HG03135 (cell line): Measurements from ENCODE around the gene SLIT3.

Source experiments
- ATAC-seq: cut with Tn5 transposase; IDR thresholded peaks from one replicate; pipeline ENCODE4 v1.9.1; 2021; ENCODE audit warnings: mild to moderate bottlenecking, moderate library complexity; ENCODE audit not compliant: unreplicated experiment

The SLIT3 gene

DNA sequence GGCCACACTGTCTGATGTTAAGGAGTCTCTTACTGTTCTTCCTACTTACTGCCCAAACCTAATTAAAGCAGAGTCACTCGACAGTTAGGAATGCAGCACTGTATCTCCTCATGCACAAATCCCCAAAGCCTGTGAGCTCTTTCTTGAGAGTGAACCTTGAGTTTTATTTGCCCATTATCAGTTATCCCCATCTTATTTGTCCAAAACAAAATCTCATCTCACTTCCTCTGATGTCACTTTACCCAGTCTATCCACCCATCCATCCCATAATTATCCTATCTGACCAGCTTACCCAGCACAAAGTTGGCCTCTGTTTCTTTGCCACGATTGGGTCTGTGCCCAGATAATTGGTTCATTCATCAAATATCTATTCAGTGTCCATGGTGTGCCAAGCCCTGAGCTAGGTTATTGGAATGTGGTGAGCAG, 250.8 kb downstream of the SLIT3 start:
- no peak for ATAC-seq

DNA sequence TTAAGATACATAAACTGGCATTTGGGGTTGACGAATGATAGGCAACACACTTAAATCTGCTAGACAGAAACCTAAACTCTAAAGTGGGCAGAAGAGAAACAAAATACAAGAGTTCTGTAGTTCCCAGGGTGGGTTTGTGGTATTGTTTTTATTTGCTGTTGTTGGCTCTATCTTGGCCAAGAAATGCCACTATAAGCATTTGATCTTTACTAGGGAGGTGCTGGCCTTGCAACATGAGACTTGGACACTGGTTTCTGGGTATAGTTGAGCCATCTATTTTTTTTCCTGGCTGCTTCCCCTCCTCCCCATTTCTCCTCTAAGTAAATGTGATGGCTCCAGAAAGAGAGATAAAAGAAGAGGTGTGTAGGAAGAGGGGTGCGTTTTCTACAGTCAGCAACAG, 251.2 kb downstream of the SLIT3 start:
- no peak for ATAC-seq

DNA sequence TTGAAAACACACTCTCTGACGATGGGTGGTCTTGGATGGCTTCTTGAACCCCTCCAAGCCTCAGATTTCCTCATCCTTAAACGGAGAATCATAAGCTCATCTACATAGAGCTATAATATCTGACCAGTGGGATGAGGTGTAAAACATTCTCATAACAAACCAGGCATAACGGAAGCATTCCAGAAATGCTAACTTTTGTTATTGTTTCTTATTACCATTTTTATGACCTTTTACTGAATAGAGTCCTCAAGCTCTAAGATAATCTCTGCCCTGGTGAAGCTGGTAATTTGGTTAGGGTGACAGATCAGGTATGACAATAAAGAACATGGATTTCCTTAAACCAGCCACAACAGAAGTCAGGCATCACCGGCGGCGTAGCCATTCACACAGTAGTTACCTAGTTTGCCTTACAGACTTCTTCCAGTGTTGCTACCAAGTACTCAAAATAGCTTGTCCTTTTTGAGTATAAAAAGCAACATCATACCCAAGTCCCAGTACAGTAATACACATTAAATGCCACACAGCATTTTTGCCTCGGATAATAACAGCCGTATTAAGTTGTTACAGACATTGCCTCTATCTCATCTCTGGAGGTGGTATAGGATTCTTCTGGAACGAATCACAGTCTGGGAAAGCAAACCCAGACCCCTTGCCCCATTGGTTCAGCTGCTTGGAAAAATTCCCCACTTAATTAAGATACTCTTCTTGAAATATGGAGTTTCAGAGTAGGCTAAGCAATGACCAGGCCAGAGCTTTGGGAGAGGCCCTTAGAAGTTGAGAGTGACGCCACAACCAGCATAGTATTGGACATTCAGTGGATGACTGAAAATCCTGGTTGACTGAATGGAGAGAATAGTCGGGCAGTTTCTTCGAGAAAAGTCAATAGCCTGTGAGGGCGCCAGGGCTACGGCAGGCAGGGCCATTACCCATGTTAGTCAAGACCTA, 252.5 kb downstream of the SLIT3 start:
- ATAC-seq = no peak

DNA sequence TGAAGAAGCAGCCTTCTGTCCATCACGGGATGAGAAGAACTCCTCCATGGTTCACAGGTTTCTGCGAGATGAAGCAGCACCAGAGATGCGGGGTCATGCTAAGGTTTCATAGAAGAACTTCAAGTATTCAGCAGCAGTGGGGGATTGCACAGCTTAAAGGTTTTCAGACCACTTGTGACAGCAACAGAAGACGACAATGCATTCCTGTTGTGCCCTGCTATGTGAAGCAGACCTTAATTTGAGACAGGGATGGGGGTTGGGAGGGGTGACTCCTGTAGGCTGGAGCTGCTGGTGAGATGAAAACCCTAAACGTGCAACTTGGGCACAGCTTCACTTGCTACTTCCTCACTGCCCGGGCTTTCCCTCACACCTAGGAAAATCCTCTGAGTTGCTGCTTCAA, 256.0 kb downstream of the SLIT3 start:
- ATAC-seq = no peak

DNA sequence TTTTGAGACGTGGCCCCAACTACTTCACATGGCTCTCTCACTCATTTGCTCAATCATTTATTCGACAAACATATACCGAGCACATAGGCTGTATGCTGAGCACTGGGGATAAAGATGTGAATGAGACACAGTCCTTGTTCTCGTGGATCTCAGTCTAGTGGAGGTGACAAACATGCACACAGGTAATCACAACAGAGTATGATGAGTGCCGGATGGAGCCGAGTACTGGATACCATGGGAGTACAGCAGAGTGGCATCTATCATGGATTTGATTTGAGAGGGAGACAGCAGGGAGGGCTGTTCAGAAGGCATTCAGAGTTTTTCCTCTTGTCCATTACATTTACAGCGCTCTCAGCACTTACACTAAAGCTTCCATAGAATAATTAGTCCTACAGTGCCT, 259.8 kb downstream of the SLIT3 start:
- no peak for ATAC-seq

DNA sequence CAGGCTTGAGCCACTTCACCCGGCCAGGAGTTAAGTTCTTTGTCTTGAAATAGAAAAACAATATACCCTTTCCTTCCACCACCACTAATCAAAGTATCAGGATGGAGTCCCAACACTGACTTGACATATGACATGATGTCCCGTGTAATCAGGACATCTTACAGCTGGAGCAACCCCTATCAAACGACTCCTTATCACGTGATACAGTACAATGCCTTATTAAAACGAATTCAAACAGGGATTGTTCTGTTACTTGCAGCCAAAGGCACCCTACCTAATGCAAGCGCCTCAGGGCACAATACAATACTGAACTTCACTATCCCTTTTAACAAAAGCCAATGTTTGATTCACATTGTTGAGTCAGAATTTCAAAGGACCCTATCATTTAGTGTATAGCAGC, 261.3 kb downstream of the SLIT3 start:
- no peak for ATAC-seq

DNA sequence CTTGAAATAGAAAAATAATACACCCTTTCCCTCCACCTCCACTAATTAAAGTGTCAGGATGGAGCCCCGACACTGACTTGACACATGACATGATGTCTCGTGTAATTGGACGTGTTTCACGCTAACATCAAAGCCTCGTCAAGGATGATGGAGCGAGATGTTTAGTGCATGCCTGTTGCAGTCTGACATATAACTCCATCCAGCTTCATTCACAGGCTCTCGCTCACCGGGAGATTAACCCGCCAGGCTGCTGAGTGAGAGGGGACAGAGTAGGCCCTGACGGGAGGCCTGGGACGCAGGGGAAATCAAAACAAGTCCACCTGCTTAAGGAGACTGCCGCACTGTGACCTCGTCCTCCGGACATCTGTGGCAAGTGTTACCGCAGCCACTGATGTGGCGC, 263.5 kb downstream of the SLIT3 start:
- ATAC-seq = no peak

DNA sequence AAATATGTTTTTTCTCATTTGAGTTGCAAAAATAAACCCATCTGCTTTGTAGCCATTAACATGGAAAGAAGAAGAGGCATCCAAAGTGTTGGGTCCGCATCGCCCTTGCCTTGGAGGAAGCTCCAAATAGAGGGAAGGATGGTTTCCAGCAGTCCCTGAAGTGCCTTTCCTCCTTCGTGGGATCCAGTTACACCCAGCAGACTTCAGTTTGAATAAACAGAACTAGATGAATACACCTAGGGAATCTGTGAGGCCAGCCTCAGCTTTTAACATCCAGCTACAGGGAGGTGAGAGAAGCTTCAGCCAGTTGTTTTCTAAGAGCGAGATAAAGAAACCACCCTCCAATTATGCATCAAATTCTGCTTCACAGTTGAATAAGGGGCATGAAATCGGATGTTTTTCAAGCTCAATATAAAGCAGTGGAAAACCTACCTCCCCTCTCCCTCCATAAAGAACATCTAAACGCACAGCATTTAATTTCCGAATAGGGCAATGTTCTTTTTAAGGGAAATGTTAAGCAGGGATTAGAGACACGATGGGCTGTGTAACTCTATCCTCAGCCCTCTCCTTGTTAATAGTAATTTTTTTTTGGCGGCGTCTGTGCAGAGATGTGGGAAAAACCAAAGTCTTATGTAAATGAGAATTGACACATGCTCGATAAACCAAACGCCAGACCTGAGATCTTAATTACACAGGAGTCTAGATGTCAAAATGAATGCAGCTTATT, 264.7 kb downstream of the SLIT3 start:
- no peak for ATAC-seq

DNA sequence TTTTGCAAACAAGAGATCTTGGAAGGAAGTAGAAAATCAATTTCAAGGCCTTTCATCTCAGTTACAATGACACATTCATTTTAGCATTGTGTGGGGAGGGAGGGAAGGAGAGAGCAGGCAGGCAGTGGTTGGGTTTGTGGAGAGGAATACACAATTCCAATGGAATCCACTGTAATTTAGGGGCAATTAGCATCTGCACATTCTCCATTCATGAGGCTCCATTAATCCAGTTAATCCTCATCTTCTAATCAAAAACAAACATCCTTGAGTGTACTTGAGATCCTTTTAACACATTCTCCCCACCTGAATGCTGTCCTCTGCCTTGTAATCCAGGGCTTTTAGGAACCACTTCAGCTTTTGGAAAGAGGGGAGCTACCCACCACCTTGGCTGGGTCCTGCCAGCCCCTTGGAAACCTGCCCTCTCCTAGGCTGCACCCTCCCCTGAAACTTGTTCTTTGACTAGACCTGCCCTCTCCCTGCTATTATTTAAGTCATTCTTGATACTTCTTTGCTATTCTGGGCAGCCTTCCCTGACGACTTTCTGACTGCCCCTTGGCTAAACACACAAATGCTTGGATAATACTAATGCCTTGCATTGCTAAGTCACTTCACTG, 271.2 kb downstream of the SLIT3 start:
- no peak for ATAC-seq

DNA sequence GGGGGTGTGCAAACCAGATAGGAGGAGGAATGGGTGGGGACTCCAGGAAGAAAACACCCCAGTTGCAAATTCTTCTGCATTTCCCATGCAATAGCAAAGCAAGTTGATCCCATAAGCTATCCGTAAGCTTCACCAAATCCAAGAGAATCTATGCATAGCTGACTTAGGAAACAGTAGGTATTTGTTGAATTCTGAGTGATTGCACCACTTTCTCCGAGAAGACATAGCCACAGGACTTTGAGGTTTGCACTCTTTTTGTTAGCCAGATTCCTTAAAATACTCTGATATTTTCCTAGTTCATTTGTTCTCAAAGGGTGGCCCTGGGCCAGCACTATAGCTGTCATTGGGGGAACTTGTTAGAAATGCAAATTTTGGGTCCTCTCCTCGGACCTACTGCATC, 271.9 kb downstream of the SLIT3 start:
- ATAC-seq = no peak

DNA sequence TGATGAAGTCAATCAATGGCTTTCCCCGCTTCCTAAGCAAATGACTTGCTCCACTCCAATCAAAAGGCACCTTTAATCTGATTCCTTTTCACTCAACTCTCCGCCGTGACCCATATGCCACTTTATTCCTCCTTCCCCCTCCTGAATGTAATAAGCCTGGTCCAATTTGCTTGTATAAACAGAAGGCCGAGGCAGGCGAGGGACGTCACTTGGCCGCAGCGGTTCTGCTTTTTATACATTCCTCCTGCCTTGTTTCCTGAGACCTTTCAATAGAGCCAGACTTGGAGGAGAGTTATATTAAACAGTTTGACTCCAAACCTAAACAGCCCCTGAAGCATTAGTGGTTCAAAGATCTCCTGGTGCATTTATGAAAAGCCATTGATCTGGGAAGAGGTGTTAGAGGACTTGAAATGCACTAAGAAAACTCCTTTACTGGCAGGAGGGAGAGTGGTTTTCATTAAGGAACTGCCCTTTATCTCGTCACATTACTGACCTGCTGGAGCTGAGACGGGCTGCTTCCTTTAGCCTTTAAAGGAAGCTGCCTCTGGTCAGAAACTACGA, 273.4 kb downstream of the SLIT3 start:
- ATAC-seq = no peak

DNA sequence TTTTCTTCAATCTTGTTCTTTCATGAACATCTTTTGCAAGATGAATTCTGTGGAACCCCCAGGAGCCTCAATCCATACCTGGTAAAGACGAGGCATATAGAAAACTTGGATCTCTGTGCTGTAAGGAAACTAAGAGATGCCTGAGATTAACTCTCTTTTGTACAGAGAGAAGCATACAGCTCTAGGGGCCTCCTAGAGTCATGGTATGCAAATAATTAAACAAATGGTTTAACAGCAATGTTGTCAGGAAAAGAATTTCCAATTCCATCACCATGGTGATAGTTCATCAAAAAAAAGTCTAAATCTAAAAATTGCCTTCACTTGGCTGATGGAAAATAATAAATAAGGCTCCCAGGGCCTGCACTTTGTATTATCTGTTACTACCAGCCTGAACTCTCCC, 275.4 kb downstream of the SLIT3 start:
- ATAC-seq = no peak

DNA sequence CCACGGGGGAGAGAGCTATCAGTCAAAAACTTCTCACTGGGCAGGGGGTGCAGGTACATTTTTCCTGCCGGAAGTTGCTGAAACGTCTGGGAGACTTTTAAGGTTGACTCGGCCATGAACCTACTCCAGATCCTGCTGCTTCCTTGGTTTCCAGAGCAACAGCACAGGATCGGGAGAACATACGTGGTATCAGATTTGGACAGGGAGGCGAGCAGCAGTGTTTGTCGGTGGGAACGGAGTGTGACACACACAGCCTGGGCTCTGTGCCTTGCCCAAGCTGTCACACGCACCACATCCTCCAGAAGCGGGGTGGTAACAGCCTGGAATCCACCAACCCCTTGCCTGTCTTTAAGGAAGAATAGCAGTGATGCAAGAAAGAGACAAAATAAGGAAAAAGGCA, 276.5 kb downstream of the SLIT3 start:
- ATAC-seq = no peak

DNA sequence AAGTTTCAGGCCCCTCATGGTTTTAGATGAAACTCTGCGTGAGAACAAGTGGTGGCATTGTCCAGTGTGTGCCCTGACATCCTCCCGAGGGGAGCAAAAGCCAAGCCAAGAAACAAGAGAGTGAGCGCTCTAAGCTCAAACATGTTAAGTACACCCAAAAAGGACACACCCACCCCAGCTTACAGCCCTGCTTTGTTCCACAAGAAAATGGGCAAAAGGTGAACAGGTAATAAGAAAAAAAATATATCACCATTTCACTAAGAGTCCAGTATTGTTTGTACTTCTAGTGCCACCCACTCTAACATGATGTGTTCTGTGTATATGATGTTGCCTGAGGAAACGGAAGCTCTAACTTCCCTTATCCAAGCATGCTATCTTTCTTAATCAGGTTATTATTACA, 278.2 kb downstream of the SLIT3 start:
- no peak for ATAC-seq

DNA sequence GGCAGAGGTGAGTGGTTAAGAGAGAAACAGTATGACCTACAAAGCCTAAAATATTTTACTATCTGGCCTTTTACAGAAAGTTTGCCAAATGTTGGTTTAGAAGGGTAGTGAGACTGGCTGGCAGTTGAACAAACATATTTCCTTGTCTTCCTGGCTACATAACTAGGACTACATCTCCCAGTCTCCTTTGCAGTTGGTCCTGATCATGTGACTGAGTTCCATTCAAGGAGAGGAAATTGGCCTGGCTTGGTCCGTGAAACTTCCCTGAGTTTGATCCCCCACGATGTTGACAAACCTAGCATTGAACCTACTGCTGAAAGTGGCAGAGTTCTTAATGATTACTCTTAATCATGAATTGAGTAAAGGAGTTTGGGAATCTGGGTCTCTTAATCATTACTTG, 280.8 kb downstream of the SLIT3 start:
- no peak for ATAC-seq

DNA sequence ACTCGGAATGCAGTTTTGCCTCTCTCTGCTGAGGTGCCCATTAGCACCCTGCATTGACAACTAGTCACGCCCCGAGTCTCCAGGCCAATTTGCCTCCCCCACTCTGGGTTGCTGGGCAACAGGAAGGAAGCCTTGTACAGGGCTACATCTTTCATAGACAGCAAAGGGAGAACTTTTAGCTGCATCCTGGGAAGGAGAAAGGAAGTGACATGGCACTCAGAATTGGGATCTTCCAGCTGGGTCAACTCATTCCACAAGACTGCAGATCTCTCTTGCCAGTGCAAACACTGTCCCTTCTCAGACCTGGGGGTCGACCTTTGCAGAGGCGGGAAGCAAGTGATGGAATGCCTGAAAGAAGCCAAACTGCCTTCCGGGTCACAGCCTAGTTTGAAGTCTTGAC, 282.0 kb downstream of the SLIT3 start:
- no peak for ATAC-seq

DNA sequence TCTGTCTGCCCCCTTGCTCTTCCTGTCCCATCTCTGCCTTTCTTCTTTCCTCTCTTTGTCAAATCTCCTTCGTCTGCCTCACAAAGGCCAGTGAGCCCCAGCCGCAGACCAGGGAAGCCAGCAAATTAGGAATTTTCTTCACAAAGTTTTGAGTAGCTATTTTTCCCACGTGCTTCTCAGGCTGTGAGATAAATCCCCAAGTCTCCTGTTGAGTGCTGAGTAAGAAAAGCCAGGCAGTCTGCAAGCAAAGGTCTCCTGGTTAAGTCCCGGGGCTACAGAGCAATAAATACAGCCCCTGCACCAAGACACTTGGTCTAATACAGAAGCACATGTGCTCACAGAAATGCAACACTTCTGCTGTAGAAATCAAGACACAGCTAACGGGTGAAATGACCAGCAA, 284.9 kb downstream of the SLIT3 start:
- no peak for ATAC-seq

DNA sequence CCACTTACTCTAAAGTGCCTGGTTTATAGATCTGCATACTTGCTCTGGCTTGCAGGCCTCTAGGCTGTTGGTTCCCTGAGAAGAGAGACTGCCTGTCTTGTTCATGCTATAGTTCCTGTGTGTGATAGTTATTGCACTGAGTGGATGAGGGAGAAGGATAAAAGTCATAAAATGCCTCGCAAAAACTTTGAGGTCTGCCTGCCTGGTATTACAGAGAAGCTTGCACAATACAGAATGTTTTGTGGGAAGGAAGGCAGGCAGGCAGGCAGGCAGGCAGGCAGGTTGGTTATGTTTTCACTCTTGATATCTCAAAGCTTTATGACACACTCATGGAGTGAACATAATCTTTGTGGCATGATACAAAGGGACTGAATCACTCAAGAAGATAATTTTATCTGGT, 287.1 kb downstream of the SLIT3 start:
- no peak for ATAC-seq

DNA sequence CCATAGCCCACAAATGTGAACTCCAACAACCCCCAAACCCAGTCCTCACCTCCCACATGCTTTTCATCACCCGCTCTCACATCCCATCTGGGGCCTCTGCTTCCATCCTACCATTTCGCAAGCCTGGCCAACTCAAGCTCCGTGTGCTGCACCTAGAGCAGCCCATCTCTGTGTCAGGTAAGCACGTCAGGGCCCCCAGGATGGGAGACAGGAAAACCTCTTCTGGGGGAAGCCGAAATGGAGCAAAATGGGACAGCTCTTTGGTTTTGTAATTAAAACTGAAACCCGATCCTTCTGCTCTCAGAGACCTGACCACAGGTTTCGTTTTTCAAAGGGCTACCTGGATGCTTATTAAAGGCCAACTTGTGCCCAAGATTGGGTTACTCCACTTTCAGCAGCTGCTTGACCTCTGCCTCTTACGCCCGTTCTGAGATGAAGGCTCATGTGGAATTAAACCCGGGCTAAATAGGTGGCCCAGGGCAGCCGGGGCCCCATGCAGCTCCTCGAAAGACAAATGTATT, 287.7 kb downstream of the SLIT3 start:
- no peak for ATAC-seq

DNA sequence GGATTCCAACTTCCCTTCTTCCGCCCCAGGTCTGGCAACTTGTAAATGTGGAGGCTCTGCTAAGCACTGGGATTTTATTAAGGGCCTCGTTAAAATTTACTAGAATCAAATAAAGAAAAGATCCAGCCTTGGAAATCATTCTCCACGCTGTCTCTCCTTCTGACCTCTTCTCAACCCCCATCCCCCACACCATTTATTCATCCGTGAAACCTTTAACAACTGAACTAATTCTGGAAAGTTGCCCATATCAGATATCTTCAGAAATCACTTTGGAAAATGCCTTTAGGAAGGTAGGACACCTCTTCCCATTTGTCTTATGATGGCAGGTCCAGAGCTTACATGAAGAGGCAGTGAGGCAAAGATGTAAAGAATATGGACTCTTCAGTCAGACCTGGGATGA, 288.5 kb downstream of the SLIT3 start:
- no peak for ATAC-seq

DNA sequence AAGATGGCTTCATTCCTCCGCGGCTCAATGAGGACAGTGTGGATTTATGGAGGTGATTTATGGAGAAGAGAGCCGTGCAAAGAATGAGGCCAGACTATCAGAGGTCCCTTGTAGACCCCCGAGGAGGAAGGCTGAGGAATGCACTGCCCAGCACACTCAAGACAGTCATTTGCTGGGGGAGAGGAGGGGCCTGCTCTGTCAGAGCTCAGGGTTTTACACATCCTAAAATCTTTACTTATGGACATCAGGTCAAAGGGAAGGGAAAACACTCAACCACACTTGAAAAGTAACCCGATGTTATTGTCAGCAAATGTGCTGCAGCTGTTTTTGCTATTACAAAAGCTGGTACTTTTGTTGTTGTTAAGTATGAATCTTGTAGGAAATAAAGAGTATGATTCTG, 289.5 kb downstream of the SLIT3 start:
- ATAC-seq = no peak
